OCI-LY7 (cell line): Measurements from ENCODE around the gene KCNN3. TPM values are rescaled to one million over a fixed set of nuclear protein-coding genes. Genes with fewer than 3 reads are reported as not detected.

Experiments used
- BruUV-seq: library from RNA; stranded (reverse); fragments of 400-500 nt; replicated peaks from 2 replicates; lab custom pipeline; 2021; lab: Mats Ljungman, UMichigan
- CTCF ChIA-PET: fragments of 300-600 bp; sonication (Branson Sonifier 250); formaldehyde crosslinking; loops from one replicate; lab custom pipeline; 2022; ENCODE audit warnings: antibody characterized with exemption; ENCODE audit not compliant: unreplicated experiment; lab: Charles Lee
- POLR2A ChIA-PET: fragments of 300-600 bp; sonication (Branson Sonifier 250); formaldehyde crosslinking; loops from one replicate; lab custom pipeline; 2022; ENCODE audit warnings: antibody characterized with exemption; lab: Charles Lee
- DNase-seq: peaks from one replicate; pipeline ENCODE4 v3.0.0-alpha.2; 2015; ENCODE audit warnings: low spot score
- H2AFZ ChIP-seq: fragments of 200-600 bp; sonication (generic), shearing (Covaris generic); 2 replicates; pipeline ENCODE4 v1.6.1; 2014; ENCODE audit warnings: mild to moderate bottlenecking, antibody characterized with exemption, low read length, moderate library complexity
- H3K27ac ChIP-seq: fragments of 200-600 bp; sonication (generic); 2 replicates; pipeline ENCODE4 v1.5.1; 2014; ENCODE audit warnings: mixed run types, low read depth, mild to moderate bottlenecking, moderate library complexity, low read length, inconsistent platforms; ENCODE audit not compliant: poor library complexity, severe bottlenecking
- H3K36me3 ChIP-seq: fragments of 200-600 bp; sonication (generic); 2 replicates; pipeline ENCODE4 v1.6.1; 2014; ENCODE audit warnings: mild to moderate bottlenecking, antibody characterized with exemption, low read length, moderate library complexity, mixed read lengths; ENCODE audit not compliant: insufficient read depth
- H3K4me1 ChIP-seq: fragments of 200-600 bp; sonication (generic); 2 replicates; pipeline ENCODE4 v1.5.1; 2014; ENCODE audit warnings: mild to moderate bottlenecking, low read length; ENCODE audit not compliant: insufficient read depth, poor library complexity, severe bottlenecking
- H3K4me2 ChIP-seq: fragments of 200-600 bp; sonication (generic); 2 replicates; pipeline ENCODE4 v1.6.1; 2014; ENCODE audit warnings: mild to moderate bottlenecking, low read length
- H3K4me3 ChIP-seq: fragments of 200-600 bp; sonication (generic); 2 replicates; pipeline ENCODE4 v1.5.1; 2014; ENCODE audit warnings: mild to moderate bottlenecking, low read depth, low read length; ENCODE audit not compliant: poor library complexity, severe bottlenecking
- H3K79me2 ChIP-seq: fragments of 200-600 bp; sonication (generic); 2 replicates; pipeline ENCODE4 v1.6.1; 2016; ENCODE audit warnings: low read depth, mild to moderate bottlenecking, low read length, moderate library complexity, mixed read lengths; ENCODE audit not compliant: insufficient read depth
- H3K9me2 ChIP-seq: fragments of 200-600 bp; sonication (generic); 2 replicates; pipeline ENCODE4 v1.6.1; 2016; ENCODE audit warnings: mild to moderate bottlenecking, low read length, mixed read lengths; ENCODE audit not compliant: insufficient read depth
- H3K9me3 ChIP-seq: fragments of 200-600 bp; sonication (generic); 2 replicates; pipeline ENCODE4 v1.6.1; 2014; ENCODE audit warnings: mild to moderate bottlenecking, mixed run types, low read length, mixed read lengths
- H4K20me1 ChIP-seq: fragments of 200-600 bp; sonication (generic); 2 replicates; pipeline ENCODE4 v1.6.1; 2014; ENCODE audit warnings: mild to moderate bottlenecking, antibody characterized with exemption, low read length, moderate library complexity, mixed read lengths; ENCODE audit not compliant: insufficient read depth
- CTCF ChIP-seq: fragments of 200-600 bp; sonication (generic); conservative IDR thresholded peaks from 2 replicates; pipeline ENCODE4 v1.5.1; 2014; ENCODE audit warnings: mild to moderate bottlenecking, antibody characterized with exemption, low read length, moderate library complexity, mixed read lengths
- EZH2phosphoT487 ChIP-seq: fragments of 200-600 bp; sonication (generic); IDR thresholded peaks from 2 replicates; pipeline ENCODE4 v1.6.1; 2018; ENCODE audit warnings: low read depth, borderline replicate concordance, mild to moderate bottlenecking, mixed run types, antibody characterized with exemption, low read length, moderate library complexity, mixed read lengths
- intact Hi-C: fragments of 100-400 bp; cut with micrococcal nuclease; formaldehyde crosslinking; loops from one replicate; pipeline ENCODE4 v1.10.0; 2022; ENCODE audit not compliant: unreplicated experiment
- total RNA-seq, 2 experiments: library from RNA; depleted of rRNA in 1 of 2; stranded (reverse); fragments of >200 nt in 1 of 2; shearing (Covaris generic) in 1 of 2; gene quantifications; 2 replicates each; pipeline ENCODE4 v1.2.3, GENCODE V29; 2014 to 2022

KCNN3 gene
- total RNA-seq, 2 experiments from 2014 or later: 14.8 to 50.8 TPM

GRCh38 chr1:154749078-154749760 lies 120.9 kb downstream of the KCNN3 start:
- H3K9me2 ChIP-seq: no peaks in the 10 kb centered on the region
- TF ChIP-seq EZH2phosphoT487 (no peak), CTCF (peak; percentile 64)
- CTCF ChIA-PET: no interaction called here
- no peaks in the 10 kb centered on the region for H3K4me1 ChIP-seq
- no peak overlapping the region for H2AFZ ChIP-seq
- no peaks in the 10 kb centered on the region for H3K79me2 ChIP-seq
- peaks cover 28% of the 10 kb centered on the region; the same call in 1 of the 2 replicates for H3K36me3 ChIP-seq
- intact Hi-C loops: no loop called here
- BruUV-seq: no TSS peak
- no peak overlapping the region for H3K4me3 ChIP-seq
- H3K4me2 ChIP-seq: no peak overlapping the region
- no peaks in the 10 kb centered on the region for H3K9me3 ChIP-seq
- no peak overlapping the region for H3K27ac ChIP-seq
- DNase-seq: peak; percentile 23
- POLR2A ChIA-PET: no interaction called here
- no peaks in the 10 kb centered on the region for H4K20me1 ChIP-seq

- DNase-seq: no peak
- POLR2A ChIA-PET: no interaction called here
- no peak overlapping the region for H2AFZ ChIP-seq
- no peaks in the 10 kb centered on the region for H3K79me2 ChIP-seq
- H3K27ac ChIP-seq: no peak overlapping the region
- BruUV-seq: no TSS peak
- no peaks in the 10 kb centered on the region for H4K20me1 ChIP-seq
- H3K9me2 ChIP-seq: no peaks in the 10 kb centered on the region
- no peaks in the 10 kb centered on the region for H3K4me1 ChIP-seq
- intact Hi-C loops: no loop called here
- peaks cover 22% of the 10 kb centered on the region; the same call in 1 of the 2 replicates for H3K36me3 ChIP-seq
- no peaks in the 10 kb centered on the region for H3K9me3 ChIP-seq
- no peak overlapping the region for H3K4me3 ChIP-seq
- CTCF ChIA-PET: no interaction called here
- no peak for TF ChIP-seq CTCF
- no peak overlapping the region for H3K4me2 ChIP-seq
Measured at GRCh38 chr1:154748405-154748775, 121.7 kb downstream of the KCNN3 start.

GRCh38 chr1:154747740-154748404 lies 122.2 kb downstream of the KCNN3 start:
- BruUV-seq: no TSS peak
- no peak overlapping the region for H3K4me2 ChIP-seq
- H4K20me1 ChIP-seq: no peaks in the 10 kb centered on the region
- no peaks in the 10 kb centered on the region for H3K79me2 ChIP-seq
- H3K9me2 ChIP-seq: no peaks in the 10 kb centered on the region
- H3K36me3 ChIP-seq: peaks cover 18% of the 10 kb centered on the region; the same call in 1 of the 2 replicates
- DNase-seq: no peak
- no peak overlapping the region for H2AFZ ChIP-seq
- TF ChIP-seq EZH2phosphoT487 (no peak), CTCF (no peak)
- no peaks in the 10 kb centered on the region for H3K9me3 ChIP-seq
- no peak overlapping the region for H3K27ac ChIP-seq
- H3K4me3 ChIP-seq: no peak overlapping the region
- CTCF ChIA-PET: no interaction called here
- POLR2A ChIA-PET: no interaction called here
- intact Hi-C loops: no loop called here
- no peaks in the 10 kb centered on the region for H3K4me1 ChIP-seq
